GOT3 (cell line): ENCODE measurements around the gene CT45A2.
"Not testable (repeated sequence)": the region's sequence is repeated elsewhere in the genome, so short reads cannot be mapped to it uniquely, and the experiment has no call there.

Experiments used
- DNase-seq: peaks from one replicate; lab custom pipeline; 2025; ENCODE audit warnings: mixed read lengths; lab: John Stamatoyannopoulos, UW

Gene CT45A2, protein sequence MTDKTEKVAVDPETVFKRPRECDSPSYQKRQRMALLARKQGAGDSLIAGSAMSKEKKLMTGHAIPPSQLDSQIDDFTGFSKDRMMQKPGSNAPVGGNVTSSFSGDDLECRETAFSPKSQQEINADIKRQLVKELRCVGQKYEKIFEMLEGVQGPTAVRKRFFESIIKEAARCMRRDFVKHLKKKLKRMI

DNA sequence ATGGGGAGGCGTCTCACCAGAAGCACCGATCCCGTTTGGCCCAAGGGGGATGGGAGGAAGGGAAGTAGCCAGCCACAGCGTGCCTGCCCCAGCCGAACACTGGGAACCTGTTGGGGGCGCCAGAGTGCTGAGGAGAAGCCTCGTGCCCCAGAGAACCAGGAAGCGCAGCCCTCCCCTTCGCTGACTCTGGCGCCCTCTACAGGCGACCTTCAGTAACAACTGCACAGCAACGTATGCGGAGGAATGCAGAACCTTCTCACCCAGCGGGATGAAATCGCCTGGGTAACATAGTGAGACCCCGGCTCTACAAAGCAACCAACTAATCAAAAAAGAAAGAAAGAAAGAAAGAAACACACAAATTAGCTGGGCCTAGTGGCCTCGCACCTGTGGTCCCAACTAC is at the start of gene CT45A2:
CT45A2 (minus strand) TSS at position 101 of the 400 bp plus-strand sequence. CDS start 3,747 bp downstream, outside the sequence.
- DNase-seq: not testable (repeated sequence)

DNA sequence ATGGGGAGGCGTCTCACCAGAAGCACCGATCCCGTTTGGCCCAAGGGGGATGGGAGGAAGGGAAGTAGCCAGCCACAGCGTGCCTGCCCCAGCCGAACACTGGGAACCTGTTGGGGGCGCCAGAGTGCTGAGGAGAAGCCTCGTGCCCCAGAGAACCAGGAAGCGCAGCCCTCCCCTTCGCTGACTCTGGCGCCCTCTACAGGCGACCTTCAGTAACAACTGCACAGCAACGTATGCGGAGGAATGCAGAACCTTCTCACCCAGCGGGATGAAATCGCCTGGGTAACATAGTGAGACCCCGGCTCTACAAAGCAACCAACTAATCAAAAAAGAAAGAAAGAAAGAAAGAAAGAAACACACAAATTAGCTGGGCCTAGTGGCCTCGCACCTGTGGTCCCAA is 34.6 kb upstream of the CT45A2 start, which contains the start of gene CT45A8:
CT45A8 (minus strand) TSS at position 101 of the 400 bp plus-strand sequence. CDS start 3,755 bp downstream, outside the sequence.
- not testable (repeated sequence) for DNase-seq

DNA sequence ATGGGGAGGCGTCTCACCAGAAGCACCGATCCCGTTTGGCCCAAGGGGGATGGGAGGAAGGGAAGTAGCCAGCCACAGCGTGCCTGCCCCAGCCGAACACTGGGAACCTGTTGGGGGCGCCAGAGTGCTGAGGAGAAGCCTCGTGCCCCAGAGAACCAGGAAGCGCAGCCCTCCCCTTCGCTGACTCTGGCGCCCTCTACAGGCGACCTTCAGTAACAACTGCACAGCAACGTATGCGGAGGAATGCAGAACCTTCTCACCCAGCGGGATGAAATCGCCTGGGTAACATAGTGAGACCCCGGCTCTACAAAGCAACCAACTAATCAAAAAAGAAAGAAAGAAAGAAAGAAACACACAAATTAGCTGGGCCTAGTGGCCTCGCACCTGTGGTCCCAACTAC is 17.4 kb upstream of the CT45A2 start, which contains the start of gene CT45A7:
CT45A7 (minus strand) TSS at position 101 of the 400 bp plus-strand sequence. CDS start 3,747 bp downstream, outside the sequence.
- DNase-seq: not testable (repeated sequence)

DNA sequence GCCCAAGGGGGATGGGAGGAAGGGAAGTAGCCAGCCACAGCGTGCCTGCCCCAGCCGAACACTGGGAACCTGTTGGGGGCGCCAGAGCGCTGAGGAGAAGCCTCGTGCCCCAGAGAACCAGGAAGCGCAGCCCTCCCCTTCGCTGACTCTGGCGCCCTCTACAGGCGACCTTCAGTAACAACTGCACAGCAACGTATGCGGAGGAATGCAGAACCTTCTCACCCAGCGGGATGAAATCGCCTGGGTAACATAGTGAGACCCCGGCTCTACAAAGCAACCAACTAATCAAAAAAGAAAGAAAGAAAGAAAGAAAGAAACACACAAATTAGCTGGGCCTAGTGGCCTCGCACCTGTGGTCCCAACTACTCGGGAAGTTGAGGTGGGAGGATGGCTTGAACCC is 17.1 kb downstream of the CT45A2 start, which contains the start of gene CT45A6:
CT45A6 (minus strand) TSS at position 101 of the 400 bp plus-strand sequence. CDS start 3,794 bp downstream, outside the sequence.
- DNase-seq: not testable (repeated sequence)

DNA sequence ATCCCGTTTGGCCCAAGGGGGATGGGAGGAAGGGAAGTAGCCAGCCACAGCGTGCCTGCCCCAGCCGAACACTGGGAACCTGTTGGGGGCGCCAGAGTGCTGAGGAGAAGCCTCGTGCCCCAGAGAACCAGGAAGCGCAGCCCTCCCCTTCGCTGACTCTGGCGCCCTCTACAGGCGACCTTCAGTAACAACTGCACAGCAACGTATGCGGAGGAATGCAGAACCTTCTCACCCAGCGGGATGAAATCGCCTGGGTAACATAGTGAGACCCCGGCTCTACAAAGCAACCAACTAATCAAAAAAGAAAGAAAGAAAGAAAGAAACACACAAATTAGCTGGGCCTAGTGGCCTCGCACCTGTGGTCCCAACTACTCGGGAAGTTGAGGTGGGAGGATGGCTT is 34.4 kb downstream of the CT45A2 start, which contains the start of gene CT45A5:
CT45A5 (minus strand) TSS at position 101 of the 400 bp plus-strand sequence. CDS start 3,774 bp downstream, outside the sequence.
- DNase-seq: not testable (repeated sequence)

DNA sequence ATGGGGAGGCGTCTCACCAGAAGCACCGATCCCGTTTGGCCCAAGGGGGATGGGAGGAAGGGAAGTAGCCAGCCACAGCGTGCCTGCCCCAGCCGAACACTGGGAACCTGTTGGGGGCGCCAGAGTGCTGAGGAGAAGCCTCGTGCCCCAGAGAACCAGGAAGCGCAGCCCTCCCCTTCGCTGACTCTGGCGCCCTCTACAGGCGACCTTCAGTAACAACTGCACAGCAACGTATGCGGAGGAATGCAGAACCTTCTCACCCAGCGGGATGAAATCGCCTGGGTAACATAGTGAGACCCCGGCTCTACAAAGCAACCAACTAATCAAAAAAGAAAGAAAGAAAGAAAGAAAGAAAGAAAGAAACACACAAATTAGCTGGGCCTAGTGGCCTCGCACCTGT is 51.7 kb downstream of the CT45A2 start, which contains the start of gene CT45A3:
CT45A3 (minus strand) TSS at position 101 of the 400 bp plus-strand sequence. CDS start 3,747 bp downstream, outside the sequence.
- DNase-seq: not testable (repeated sequence)
